ENCODE data around the gene BZW1.

BZW1 gene

GRCh38 chr2:200765139-200765951, 46.4 kb upstream of the BZW1 start:
- DNase-seq: no peak
- Histone ChIP-seq H3K4me3 (ENCODE audit: low read length) (no peak overlapping the region), H4K20me1 (ENCODE audit: insufficient read depth, low read length) (no peaks in the 10 kb centered on the region), H3K79me2 (ENCODE audit: low read length) (no peaks in the 10 kb centered on the region), H3F3A (ENCODE audit: insufficient read depth, low read length) (no peaks in the 10 kb centered on the region), H3K27me3 (replicated peaks; ENCODE audit: insufficient read depth, low read length) (no peaks in the 10 kb centered on the region), H3K9ac (ENCODE audit: low read length) (no peak overlapping the region), H3K9me2 (replicated peaks; ENCODE audit: insufficient read depth, low read length) (no peaks in the 10 kb centered on the region), H3K27ac (ENCODE audit: low read length) (no peak overlapping the region), H3K36me3 (replicated peaks; ENCODE audit: insufficient read depth, low read length) (no peaks in the 10 kb centered on the region), H3K9me3 (replicated peaks; ENCODE audit: insufficient read depth, low read length) (no peaks in the 10 kb centered on the region), H3K4me1 (ENCODE audit: low read length) (no peaks in the 10 kb centered on the region), H3K4me2 (ENCODE audit: low read depth, low read length) (no peak overlapping the region), H2AFZ (ENCODE audit: low read length) (no peak overlapping the region)
- no peak for TF ChIP-seq EZH2 (optimal IDR thresholded peaks at IDR 0.05; ENCODE audit: low read depth, low read length)
- TF ChIP-seq CTCF (IDR thresholded peaks at IDR 0.05; ENCODE audit: low read length): no peak
- no peak for TF ChIP-seq EZH2phosphoT487 (IDR thresholded peaks at IDR 0.05; ENCODE audit: low read length)

- no peaks in the 10 kb centered on the region for H3K36me3 ChIP-seq (replicated peaks; ENCODE audit: insufficient read depth, low read length)
- no peaks in the 10 kb centered on the region for H3K9me3 ChIP-seq (replicated peaks; ENCODE audit: insufficient read depth, low read length)
- H3K79me2 ChIP-seq (ENCODE audit: low read length): no peaks in the 10 kb centered on the region
- no peaks in the 10 kb centered on the region for H3F3A ChIP-seq (ENCODE audit: insufficient read depth, low read length)
- H3K9me2 ChIP-seq (replicated peaks; ENCODE audit: insufficient read depth, low read length): no peaks in the 10 kb centered on the region
- H3K4me3 ChIP-seq (ENCODE audit: low read length): no peak overlapping the region
- no peak for DNase-seq
- no peak overlapping the region for H3K4me2 ChIP-seq (ENCODE audit: low read depth, low read length)
- no peak for TF ChIP-seq EZH2phosphoT487 (IDR thresholded peaks at IDR 0.05; ENCODE audit: low read length)
- TF ChIP-seq CTCF (IDR thresholded peaks at IDR 0.05; ENCODE audit: low read length): no peak
- no peaks in the 10 kb centered on the region for H3K4me1 ChIP-seq (ENCODE audit: low read length)
- no peak overlapping the region for H3K27ac ChIP-seq (ENCODE audit: low read length)
- H3K27me3 ChIP-seq (replicated peaks; ENCODE audit: insufficient read depth, low read length): no peaks in the 10 kb centered on the region
- H4K20me1 ChIP-seq (ENCODE audit: insufficient read depth, low read length): no peaks in the 10 kb centered on the region
- H2AFZ ChIP-seq (ENCODE audit: low read length): no peak overlapping the region
- H3K9ac ChIP-seq (ENCODE audit: low read length): no peak overlapping the region
Measured at GRCh38 chr2:200765995-200766660, 45.6 kb upstream of the BZW1 start.

GRCh38 chr2:200767111-200767885, 44.4 kb upstream of the BZW1 start:
- H3K36me3 ChIP-seq (replicated peaks; ENCODE audit: insufficient read depth, low read length): no peaks in the 10 kb centered on the region
- no peak overlapping the region for H3K27ac ChIP-seq (ENCODE audit: low read length)
- TF ChIP-seq CTCF (IDR thresholded peaks at IDR 0.05; ENCODE audit: low read length) (no peak), EZH2phosphoT487 (IDR thresholded peaks at IDR 0.05; ENCODE audit: low read length) (no peak), EZH2 (optimal IDR thresholded peaks at IDR 0.05; ENCODE audit: low read depth, low read length) (no peak)
- no peak overlapping the region for H3K4me3 ChIP-seq (ENCODE audit: low read length)
- H3K9me3 ChIP-seq (replicated peaks; ENCODE audit: insufficient read depth, low read length): no peaks in the 10 kb centered on the region
- no peaks in the 10 kb centered on the region for H3K4me1 ChIP-seq (ENCODE audit: low read length)
- H3K9ac ChIP-seq (ENCODE audit: low read length): no peak overlapping the region
- no peak overlapping the region for H2AFZ ChIP-seq (ENCODE audit: low read length)
- no peaks in the 10 kb centered on the region for H3F3A ChIP-seq (ENCODE audit: insufficient read depth, low read length)
- no peaks in the 10 kb centered on the region for H3K79me2 ChIP-seq (ENCODE audit: low read length)
- no peak overlapping the region for H3K4me2 ChIP-seq (ENCODE audit: low read depth, low read length)
- no peaks in the 10 kb centered on the region for H3K9me2 ChIP-seq (replicated peaks; ENCODE audit: insufficient read depth, low read length)
- H3K27me3 ChIP-seq (replicated peaks; ENCODE audit: insufficient read depth, low read length): no peaks in the 10 kb centered on the region
- no peaks in the 10 kb centered on the region for H4K20me1 ChIP-seq (ENCODE audit: insufficient read depth, low read length)
- no peak for DNase-seq

All from MM.1S (cell line).